Skin of body (tissue), 2 donors: Measurements from ENCODE around the gene KCTD19. TPM values are rescaled to one million over a fixed set of nuclear protein-coding genes. Genes with fewer than 3 reads are reported as not detected.

ENCODE experiments used
- DNase-seq: peaks from one replicate; lab custom pipeline; 2025; lab: John Stamatoyannopoulos, UW
- total RNA-seq: library from RNA; depleted of rRNA; stranded (reverse); fragments of >200 nt; gene quantifications from one replicate; pipeline ENCODE4 v1.2.3, GENCODE V29; 2014

KCTD19 gene
- total RNA-seq, 1 donor from 2014 or later = 0.20 TPM

DNA sequence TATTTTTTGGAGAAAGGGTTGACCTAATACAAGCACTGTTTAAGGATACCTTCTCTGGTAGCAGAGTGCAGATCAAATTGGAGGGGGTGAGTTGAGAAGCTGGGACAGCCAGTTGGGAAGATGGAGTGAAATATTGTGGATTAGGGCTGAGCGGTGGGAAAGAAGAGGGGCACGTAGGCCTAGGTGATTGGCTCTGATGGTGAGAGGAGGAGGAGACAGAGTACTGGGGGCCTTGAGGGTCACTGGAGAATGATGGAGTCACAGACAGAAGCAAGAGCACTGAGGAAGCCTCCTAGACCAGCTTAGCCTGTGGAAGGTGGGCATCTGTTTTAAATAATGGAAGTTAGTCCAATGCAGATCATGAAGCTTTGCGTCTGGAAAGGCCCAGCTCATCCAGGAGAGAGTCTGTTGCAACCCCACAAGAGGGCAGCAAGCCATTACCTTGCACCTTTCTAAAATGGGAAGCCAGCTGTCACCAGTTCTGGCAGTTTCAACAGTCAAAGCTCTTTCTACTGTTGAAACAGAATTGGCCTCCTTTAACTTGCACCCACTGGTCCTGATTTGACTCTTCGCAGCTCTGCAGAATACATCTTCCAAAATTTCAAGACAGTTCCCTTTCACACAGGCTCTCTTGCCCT lies 66.0 kb downstream of the KCTD19 start:
- DNase-seq = no peak

DNA sequence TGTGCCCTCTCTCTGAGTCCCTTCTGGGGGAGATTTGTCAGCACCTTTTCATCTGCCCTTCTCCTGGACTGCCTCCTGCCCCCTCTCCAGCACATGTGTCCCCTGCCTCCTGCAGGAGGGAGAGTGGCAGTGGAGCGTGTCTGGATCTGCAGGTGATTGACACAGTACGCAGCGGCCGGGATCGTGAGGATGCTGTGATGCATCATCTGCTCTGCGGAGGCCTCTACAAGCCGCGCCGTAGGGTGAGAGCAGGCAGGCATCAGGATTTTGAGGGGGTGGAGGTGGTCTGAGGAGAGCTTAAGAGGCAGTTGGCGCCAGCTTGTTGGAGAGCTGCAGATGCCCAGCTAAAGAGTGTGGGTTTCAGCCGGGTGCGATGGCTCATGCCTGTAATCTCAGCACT lies 66.8 kb downstream of the KCTD19 start:
- DNase-seq = no peak

DNA sequence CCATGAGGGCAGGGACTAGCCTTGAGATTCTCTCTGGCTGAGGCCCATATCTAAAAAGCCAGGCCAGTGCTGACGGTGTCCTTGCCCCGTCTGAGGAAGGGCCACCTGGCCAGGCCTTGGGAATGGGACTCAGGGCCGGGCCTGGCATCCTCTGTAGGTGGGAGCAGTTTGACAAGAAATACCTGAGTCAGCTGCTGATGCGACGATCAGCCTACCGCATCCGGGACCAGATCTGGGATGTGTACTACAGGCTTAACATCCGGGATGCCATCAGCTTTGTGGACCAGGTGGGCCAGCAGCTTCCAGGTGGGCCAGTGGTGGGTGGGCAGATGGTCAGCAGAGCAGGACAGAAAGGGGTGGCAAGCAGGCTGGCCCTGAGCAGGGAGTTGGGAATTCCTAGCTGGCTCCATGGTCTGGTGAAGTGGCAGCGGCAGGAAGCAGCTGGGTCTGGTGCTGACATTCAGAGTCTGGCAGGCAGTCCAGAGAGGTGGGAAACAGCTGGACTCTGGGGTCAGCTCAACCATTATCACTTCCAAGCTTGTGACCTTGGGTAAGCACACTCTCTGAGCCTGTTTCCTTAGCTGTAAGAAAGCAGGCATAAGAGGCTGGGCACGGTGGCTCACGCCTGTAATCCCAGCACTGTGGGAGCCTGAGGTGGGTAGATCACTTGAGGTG lies 68.2 kb downstream of the KCTD19 start:
- no peak for DNase-seq

DNA sequence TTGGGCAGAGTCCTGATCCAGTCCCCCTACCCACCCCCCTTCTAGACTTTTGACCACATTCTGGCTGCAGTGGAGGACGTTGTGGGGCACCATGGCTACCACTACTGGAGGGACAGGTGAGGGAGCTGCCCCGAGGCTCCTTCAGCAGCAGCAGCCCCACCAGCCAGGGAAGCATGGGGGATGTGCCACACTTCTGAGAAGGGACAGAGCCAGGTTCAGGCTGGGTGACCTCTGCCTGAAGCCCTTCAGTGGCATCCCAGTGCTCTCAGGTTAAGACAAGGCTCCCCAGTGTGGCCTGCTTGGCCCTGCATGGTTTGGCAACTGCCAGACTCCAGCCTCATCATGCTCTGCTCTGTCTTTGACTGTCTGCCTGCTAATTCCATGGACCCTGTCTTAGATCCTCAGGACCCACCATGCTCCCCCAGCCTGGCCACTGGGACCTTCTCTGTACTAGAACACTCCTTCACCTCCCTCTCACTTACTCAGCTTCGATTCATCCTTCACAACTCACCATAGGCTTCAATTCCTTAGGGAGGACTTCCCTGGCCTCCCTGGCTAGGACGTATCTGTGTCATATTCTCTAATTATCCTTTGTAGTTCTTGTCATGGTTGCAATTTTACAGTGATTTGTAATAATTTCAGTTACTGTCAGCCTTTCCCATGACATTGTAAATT lies 68.9 kb downstream of the KCTD19 start:
- DNase-seq = no peak

DNA sequence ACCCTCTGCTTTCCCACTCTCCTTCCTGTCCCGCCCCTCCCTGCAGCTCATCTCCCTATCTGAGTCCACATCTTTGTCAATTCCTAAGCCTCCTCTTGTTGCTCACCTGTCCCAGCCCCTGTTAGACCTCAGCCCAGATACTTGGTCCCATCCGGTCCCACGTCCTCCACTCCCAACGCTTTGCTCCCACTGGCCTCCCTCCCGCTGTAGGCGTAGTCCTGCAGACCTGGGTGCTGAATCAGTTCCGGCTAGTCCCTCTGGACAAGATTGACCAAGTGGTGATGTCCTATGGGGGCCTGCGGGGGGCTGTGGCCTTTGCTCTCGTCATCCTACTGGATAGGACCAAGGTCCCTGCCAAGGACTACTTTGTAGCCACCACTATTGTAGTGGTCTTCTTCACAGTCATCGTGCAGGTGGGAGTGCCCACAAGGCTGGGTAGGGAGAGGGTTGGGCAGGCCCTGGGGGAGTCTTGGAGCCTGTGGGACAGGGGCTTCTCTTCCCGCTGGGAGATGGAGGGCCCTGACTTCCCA lies 69.8 kb downstream of the KCTD19 start:
- DNase-seq = no peak

DNA sequence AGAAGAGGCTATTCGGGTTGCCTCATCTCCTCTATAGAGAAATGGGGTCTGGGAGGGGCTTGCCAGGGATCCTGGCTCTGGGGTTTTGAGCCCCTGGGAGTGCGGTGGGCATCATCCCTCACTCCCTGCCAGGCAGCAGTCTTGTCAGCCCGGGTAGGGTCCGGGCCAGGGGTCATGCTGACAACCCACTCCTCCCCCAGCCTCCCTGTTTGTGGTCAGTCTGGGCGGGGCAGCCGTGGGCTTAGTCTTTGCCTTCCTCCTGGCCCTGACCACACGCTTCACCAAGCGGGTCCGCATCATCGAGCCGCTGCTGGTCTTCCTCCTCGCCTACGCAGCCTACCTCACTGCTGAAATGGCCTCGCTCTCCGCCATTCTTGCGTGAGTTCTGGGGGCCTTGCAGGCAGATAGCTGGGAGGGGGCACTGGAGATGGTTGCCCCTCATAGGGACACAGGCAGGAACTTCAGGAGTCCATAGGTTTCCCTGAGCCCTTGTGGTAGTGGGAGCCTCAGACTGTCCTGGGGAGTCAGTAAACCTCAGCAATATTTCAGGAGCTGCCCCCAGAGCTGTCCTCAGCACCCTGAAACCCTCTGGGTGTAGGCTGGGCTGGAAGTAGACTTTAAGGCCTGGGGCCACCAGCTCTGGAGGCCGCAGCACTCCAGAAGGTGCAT lies 70.9 kb downstream of the KCTD19 start:
- DNase-seq = no peak

DNA sequence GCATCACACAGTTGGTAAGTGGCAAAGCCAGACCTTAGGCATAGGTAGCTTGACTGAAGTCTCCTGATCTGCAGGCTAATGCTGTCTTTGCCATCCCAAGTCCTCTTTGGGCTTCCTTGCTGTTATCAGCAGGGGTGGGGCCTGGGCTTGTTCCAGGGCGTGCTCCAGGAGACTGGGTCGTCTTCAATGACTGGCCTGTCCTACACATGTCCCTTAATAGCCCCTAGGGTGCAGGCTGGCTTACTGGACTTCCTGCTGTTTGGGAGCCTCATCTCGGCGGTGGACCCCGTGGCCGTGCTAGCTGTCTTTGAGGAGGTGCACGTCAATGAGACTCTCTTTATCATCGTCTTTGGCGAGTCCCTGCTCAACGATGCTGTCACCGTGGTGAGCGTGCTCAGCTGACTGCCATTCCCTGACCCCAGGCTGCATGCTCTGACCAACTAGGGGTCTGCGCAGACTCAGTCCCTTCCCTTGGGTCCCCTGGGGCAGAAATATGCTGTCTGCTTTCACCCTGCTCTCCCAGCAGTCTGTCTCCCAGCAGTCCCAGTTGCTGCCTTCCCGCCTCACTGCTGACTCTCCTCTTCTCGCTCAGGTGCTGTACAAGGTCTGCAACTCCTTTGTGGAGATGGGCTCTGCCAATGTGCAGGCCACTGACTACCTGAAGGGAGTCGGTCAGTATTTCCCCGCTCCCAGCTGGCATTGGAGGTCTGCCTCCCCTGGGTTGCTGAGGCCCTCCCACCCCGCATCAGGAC lies 71.6 kb downstream of the KCTD19 start:
- DNase-seq = no peak

DNA sequence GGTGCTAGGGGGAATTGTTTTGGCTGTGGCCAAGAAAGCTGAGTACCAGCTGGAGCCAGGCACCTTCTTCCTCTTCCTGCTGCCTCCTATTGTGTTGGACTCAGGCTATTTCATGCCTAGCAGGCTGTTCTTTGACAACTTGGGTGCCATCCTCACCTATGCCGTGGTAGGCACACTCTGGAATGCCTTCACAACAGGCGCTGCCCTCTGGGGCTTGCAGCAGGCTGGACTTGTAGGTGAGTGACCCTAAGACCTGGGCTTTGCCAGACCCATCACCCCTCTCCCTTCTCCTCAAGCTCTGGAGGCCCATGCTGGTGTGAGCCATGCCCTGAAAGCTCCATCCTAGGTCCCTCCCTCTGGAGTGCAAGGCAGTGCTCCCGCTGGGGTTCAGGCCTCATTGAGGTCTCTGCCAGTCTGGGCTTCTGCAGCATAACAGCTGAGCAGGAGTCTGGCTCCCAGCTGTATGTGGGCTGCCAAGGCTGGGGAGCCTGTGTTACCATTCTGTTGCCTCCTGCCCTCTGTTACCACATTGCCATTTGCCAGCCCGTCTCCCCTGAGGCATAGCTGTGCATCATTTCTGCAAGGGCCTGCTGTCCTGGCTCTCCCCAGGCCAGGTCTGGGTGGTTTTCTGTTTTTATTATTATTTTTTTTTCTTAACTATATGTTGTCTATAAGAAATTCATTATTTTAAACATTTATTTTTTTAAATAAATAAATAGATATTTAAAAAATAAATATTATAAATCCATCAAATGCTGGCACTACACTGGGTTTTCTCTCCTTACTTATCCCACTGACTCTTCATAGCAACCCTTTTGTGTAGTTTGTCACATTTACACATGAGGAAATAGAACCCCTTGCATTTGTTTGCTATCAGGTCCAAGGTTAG lies 73.7 kb downstream of the KCTD19 start:
- no peak for DNase-seq

DNA sequence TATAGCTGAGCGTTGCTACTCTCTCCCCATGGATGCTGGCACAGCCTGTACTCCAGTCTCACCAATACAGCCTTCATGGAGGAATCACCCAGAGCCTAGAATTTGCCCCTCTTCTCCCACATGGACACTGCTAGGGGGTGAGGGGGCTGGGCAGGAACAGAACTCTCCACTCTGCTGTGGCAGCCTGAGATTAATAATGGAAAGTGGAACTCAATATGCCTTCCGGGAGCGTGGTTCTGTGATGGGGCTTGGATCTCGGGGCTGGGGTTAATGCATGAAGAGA lies 76.6 kb downstream of the KCTD19 start:
- DNase-seq = no peak

DNA sequence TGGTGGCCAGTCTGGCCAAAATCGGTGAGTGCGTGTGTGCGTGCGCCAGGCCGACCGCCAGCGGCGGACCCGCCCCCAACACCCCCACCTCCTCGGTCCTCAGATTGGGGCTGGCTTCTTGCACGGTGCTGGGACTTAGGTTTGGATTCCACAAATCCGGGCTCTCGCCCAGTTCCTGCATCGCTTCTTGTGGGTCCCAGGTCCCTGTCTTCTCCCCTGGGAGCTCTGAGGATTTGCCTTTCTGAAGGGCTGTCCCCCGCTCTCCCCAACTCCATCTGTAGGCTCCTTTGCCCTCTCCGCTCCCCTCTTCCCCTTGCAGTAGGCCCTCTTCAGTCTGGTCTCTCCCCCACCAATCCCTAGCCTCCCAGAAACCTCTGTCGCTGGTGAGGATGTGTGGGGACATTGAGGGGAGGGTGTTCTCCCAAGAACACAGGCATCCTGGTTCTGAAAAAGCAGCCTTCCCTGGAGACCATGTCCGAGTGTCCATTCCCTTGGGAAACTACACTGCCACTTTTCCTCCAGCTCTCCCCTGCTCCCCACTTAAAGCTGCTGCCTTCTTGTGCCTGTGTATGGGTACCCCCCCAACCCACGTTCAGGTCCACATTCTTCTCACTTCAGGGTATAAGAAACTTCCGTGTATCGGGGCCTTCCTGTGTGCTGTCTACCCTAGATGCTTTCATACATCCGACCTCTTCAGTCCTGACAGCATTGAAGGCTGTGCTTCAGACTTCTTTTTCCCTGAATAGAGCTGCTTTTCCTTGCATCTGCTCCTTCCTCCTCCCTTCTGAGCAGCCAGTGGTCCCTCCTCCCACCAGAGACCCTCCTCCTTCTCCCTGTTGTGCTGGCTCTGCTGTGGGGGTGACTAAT lies 77.1 kb downstream of the KCTD19 start:
- DNase-seq = no peak

DNA sequence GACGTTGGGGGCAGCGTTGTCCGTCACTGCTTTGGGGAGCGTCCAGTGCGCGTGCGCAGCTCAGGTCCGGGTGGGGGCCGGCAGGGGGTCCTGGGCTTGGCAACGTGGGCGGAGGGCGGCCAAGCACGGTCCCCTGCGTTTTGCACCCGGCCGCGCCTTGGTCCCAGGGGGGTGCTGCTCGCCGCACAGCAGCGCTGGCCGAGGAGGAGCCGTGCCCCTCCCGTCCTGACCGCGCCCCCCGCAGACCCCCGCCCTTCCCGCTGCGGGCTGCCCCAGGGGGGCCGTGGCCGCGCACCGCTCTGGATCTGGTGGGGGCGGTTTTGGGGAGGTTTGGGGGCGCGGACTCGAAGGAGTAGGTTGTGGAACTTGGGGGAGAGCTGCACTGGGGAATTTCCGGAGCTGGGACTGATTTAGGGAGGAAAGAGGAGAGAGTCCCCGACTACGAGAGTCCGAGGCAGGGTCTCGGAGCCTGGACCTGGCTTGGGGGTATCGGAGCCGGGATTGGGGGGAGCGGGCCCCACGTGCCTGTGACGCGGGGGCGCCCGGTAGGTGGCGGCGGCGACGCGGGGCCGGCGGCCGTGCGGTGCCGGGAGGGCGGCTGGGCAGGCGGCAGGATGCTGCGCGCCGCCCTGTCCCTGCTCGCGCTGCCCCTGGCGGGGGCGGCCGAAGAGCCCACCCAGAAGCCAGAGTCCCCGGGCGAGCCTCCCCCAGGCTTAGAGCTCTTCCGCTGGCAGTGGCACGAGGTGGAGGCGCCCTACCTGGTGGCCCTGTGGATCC lies 78.0 kb downstream of the KCTD19 start, which contains the start of gene SLC9A5:
SLC9A5 (plus strand) TSS at position 579 of the 777 bp plus-strand sequence; CDS start at position 615, 36 bp downstream.
- DNase-seq = no peak

DNA sequence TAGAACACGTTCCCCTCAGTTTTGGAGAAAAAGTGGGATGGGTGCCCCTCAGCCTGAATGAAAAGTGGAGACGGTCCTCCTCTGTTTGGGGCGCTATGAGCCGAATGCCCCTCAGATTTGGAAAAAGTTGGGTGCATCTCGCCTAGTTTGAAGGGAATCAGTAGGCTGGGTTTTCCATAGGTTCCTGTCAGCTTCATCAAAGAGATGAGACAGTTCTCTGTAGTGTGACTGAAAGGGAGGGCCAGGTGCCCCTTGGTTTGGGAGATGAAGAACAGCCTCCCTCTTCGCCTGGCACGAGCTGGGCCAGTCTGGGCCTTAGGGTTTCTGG lies 78.5 kb downstream of the KCTD19 start:
- DNase-seq = no peak

DNA sequence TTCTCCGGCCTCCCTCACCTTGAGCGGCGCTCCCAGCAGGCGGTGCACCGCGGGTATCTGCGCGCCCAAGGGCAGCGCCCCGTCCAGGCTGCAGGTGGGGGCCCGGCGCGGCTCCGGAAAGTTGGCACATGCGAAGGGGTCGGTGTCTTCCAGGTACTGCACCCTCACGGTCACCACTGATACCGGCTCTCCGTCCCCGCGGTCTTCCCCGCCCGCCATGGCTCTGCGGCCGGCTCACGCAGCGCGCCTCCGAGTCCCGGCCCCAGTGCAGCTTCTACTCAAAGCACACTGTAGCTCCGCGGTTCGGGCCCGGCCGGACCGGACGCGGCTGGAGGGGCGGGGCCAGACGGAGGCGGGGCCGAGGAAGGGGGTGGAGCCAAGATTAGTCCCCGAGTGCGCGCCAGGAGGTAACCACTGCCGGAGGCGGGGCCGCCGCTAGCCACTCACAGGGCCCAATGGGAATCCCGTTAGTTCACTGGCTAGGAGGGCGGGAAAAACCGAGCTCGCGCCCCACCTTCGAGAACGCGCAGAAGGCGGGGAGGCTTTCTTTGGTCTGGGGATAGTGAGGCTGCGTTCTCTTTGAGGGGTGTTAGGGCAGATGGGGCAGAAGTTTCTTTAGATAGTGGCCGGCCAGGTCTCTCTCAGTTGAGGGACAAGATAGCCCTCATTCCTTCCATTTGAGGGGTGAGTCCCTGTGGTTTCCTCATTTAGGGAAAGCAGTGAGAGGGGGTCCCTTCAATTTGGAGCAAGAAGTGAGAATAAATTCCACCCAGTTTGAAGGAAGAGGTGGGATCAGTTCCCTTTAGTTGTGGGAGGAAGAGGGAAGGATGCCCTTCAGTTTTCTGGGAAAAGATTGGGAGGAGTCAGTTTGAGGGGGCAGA lies 79.1 kb downstream of the KCTD19 start, which contains the start of gene FHOD1:
FHOD1 (minus strand) TSS at position 290 of the 881 bp plus-strand sequence; CDS start at position 219, 71 bp downstream.
- peak; percentile 94 for DNase-seq

DNA sequence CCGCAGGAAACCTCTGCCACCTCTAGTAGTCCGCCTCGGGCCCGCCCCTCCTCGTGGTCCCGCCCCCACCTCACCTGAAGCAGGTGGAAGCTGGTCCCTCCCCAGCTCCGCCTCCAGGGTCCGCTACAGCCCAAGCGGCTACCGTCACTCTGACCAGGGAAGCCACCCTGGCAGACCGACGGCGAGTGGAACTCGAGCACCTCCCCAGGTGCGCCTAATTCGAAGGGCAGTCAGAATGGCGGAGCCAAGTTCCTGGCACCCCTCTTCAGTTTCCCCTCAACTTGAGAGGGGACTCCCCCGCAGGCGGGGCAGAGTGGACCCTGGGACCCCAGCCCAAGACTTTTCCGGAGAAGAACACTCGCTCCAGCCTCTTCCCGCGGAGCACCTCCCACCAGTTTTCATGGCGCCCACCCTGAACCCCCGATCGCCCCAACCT lies 79.8 kb downstream of the KCTD19 start:
- DNase-seq = no peak

DNA sequence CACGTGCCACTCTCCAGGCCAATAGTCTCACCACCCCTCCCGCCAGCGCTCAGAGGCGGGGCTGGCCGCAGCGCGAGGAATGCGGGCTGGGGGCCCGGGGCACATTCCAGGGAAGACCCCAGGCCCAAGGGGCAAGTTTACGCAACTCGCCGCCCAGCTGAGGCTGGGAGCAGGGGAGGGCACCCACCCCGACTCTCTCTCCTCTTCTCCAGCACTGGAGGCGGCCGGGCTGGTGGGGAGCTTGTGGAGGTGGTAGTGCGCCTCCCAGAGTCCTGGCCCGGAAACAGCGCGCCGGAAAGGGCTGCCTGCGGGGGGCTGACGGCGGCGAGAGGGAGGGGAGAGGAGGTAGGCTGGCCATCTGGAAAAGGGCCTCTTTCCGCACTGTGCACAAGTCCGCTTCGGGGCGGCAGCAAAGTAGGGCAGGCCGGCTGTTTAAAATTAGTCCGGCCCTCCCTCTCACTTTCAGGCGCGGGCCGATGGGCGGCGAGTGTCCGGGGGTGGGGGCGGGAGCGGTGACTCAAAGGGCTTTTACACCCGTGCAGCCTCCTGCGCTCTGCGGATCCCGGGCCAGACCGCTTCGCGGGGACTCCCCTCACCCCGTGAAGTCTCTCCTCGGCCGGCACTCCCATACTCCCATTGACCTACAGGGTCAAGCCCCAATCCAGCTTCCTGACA lies 80.3 kb downstream of the KCTD19 start:
- peak; percentile 75 for DNase-seq

DNA sequence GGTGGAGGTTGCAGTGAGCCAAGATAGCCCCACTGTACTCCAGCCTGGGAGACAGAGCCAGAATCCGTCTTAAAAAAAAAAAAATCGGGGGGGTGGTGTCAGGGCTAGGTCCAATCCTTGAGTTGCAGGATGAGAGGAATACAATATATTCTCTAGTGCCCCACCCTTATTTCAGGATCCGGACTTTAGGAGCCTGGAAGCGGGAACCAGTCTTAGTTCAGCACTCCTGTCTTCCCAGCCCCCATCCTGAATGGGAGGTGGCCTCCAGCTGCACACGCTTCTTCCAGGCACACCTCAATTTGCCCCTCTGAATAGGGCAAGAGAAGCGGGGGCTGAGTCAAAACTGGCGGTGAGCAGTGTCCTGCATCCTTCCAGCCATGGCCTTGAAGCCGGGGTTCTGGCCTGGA lies 80.9 kb downstream of the KCTD19 start:
- DNase-seq = no peak

DNA sequence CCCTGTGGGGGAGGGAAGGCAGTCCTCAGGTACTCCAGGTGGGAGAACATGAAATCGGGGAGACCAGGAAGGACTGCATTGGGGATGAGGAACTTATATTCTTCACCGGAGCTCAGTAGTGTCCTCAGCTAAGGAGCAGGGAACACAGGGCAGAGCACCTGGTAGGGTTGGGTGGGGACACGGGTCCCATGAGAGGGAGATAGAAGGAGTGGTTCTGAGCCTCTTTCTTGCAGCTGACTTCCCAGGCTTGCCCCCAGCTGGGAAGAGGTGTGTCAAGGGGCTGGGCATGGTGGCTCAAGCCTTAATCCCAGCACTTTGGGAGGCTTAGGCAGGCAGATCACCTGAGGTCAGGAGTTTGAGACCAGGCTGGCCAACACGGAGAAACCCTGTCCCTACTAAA lies 81.4 kb downstream of the KCTD19 start:
- DNase-seq = no peak
